ENCODE data around the gene GPBP1. TPM values are rescaled to one million over a fixed set of nuclear protein-coding genes. Genes with fewer than 3 reads are reported as not detected.

Gene GPBP1
- polyA plus RNA-seq, 1 donor from 2014 or later = 149 TPM

DNA sequence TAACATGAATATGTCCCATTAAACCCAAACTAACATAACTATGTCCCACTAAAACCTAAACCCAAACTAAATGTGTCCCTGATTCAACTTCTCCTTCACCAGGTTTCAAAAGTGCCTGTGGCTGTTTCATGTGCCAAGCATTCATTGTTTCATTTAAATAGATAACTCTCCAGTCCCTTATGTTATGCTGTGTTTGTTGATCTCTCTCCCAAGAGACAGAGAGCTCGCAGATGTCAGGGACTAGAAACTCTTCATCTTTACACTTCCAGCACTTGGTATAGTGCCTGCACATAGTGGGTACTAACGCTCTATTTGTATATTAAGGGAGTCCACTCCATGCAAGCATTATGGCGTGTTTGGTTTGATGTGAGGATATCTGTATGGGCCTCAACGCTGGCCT lies 118.0 kb downstream of the GPBP1 start:
- Histone ChIP-seq H3F3A (ENCODE audit: insufficient read depth, low read length, poor library complexity, severe bottlenecking) (no peaks in the 10 kb centered on the region), H3K36me3 (ENCODE audit: insufficient read depth, low read length) (no peaks in the 10 kb centered on the region), H3K79me2 (replicated peaks; ENCODE audit: insufficient read depth, low read length) (no peaks in the 10 kb centered on the region), H3K4me3 (ENCODE audit: low read length) (no peak overlapping the region), H2AFZ (ENCODE audit: low read depth, low read length) (no peak overlapping the region), H3K9me2 (ENCODE audit: insufficient read depth, low read length) (no peaks in the 10 kb centered on the region), H3K9me3 (ENCODE audit: low read length) (no peaks in the 10 kb centered on the region), H3K4me2 (ENCODE audit: low read length) (no peak overlapping the region), H3K9ac (ENCODE audit: low read length) (no peak overlapping the region), H3K27me3 (ENCODE audit: insufficient read depth, low read depth, low read length) (no peaks in the 10 kb centered on the region), H4K20me1 (ENCODE audit: insufficient read depth) (no peaks in the 10 kb centered on the region), H3K27ac (ENCODE audit: low read length) (no peak overlapping the region)
- no peak for TF ChIP-seq EZH2 (IDR thresholded peaks at IDR 0.05; ENCODE audit: borderline replicate concordance, insufficient read depth, low read length, poor library complexity, severe bottlenecking)
- TF ChIP-seq SMC3 (conservative IDR thresholded peaks at IDR 0.05; ENCODE audit: poor library complexity) = no peak
- no peak for TF ChIP-seq RAD21 (conservative IDR thresholded peaks at IDR 0.05)
- TF ChIP-seq, protein P1, sequence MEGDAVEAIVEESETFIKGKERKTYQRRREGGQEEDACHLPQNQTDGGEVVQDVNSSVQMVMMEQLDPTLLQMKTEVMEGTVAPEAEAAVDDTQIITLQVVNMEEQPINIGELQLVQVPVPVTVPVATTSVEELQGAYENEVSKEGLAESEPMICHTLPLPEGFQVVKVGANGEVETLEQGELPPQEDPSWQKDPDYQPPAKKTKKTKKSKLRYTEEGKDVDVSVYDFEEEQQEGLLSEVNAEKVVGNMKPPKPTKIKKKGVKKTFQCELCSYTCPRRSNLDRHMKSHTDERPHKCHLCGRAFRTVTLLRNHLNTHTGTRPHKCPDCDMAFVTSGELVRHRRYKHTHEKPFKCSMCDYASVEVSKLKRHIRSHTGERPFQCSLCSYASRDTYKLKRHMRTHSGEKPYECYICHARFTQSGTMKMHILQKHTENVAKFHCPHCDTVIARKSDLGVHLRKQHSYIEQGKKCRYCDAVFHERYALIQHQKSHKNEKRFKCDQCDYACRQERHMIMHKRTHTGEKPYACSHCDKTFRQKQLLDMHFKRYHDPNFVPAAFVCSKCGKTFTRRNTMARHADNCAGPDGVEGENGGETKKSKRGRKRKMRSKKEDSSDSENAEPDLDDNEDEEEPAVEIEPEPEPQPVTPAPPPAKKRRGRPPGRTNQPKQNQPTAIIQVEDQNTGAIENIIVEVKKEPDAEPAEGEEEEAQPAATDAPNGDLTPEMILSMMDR (IDR thresholded peaks at IDR 0.05; ENCODE audit: poor library complexity, severe bottlenecking) = no peak
- no peak for TF ChIP-seq POLR2AphosphoS5 (IDR thresholded peaks at IDR 0.05)
- TF ChIP-seq, protein P2, sequence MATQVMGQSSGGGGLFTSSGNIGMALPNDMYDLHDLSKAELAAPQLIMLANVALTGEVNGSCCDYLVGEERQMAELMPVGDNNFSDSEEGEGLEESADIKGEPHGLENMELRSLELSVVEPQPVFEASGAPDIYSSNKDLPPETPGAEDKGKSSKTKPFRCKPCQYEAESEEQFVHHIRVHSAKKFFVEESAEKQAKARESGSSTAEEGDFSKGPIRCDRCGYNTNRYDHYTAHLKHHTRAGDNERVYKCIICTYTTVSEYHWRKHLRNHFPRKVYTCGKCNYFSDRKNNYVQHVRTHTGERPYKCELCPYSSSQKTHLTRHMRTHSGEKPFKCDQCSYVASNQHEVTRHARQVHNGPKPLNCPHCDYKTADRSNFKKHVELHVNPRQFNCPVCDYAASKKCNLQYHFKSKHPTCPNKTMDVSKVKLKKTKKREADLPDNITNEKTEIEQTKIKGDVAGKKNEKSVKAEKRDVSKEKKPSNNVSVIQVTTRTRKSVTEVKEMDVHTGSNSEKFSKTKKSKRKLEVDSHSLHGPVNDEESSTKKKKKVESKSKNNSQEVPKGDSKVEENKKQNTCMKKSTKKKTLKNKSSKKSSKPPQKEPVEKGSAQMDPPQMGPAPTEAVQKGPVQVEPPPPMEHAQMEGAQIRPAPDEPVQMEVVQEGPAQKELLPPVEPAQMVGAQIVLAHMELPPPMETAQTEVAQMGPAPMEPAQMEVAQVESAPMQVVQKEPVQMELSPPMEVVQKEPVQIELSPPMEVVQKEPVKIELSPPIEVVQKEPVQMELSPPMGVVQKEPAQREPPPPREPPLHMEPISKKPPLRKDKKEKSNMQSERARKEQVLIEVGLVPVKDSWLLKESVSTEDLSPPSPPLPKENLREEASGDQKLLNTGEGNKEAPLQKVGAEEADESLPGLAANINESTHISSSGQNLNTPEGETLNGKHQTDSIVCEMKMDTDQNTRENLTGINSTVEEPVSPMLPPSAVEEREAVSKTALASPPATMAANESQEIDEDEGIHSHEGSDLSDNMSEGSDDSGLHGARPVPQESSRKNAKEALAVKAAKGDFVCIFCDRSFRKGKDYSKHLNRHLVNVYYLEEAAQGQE (IDR thresholded peaks at IDR 0.05; ENCODE audit: borderline replicate concordance) = no peak
- TF ChIP-seq TAF1 (IDR thresholded peaks at IDR 0.05; ENCODE audit: low read depth) = no peak
- TF ChIP-seq MXI1 (conservative IDR thresholded peaks at IDR 0.05; ENCODE audit: poor library complexity, severe bottlenecking) = no peak
- TF ChIP-seq EP300 (conservative IDR thresholded peaks at IDR 0.05; ENCODE audit: poor library complexity, severe bottlenecking) = no peak

DNA sequence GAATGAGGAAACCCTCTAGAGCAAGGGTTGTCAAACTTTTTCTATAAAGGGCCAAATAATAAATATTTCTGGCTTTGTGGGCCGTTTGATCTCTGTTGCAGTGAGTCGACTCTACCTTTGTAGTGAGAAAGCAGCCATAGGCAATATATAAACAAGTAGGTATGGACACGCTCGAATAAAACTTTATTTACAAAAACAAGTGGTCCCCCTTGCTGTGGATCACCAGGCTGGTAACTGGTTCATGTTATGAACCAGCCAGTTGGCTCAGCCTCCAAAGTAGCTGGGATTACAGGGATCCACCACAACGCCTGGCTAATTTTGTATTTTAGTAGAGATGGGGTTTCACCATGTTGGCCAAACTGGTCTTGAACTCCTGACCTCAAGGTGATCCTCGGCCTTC lies 118.5 kb downstream of the GPBP1 start:
- H2AFZ ChIP-seq (ENCODE audit: low read depth, low read length) = no peak overlapping the region
- no peaks in the 10 kb centered on the region for H3K27me3 ChIP-seq (ENCODE audit: insufficient read depth, low read depth, low read length)
- no peak overlapping the region for H3K27ac ChIP-seq (ENCODE audit: low read length)
- no peak overlapping the region for H3K4me3 ChIP-seq (ENCODE audit: low read length)
- H3K36me3 ChIP-seq (ENCODE audit: insufficient read depth, low read length) = no peaks in the 10 kb centered on the region
- no peaks in the 10 kb centered on the region for H3F3A ChIP-seq (ENCODE audit: insufficient read depth, low read length, poor library complexity, severe bottlenecking)
- H4K20me1 ChIP-seq (ENCODE audit: insufficient read depth) = no peaks in the 10 kb centered on the region
- H3K9ac ChIP-seq (ENCODE audit: low read length) = no peak overlapping the region
- no peak overlapping the region for H3K4me2 ChIP-seq (ENCODE audit: low read length)
- H3K9me2 ChIP-seq (ENCODE audit: insufficient read depth, low read length) = no peaks in the 10 kb centered on the region
- no peaks in the 10 kb centered on the region for H3K79me2 ChIP-seq (replicated peaks; ENCODE audit: insufficient read depth, low read length)
- no peak for TF ChIP-seq SMC3 (conservative IDR thresholded peaks at IDR 0.05; ENCODE audit: poor library complexity)
- H3K9me3 ChIP-seq (ENCODE audit: low read length) = no peaks in the 10 kb centered on the region

Data from neural cell (in vitro differentiated cells).